CD14-positive monocyte (primary cell): ENCODE data around the gene OIT3. TPM values are rescaled to one million over a fixed set of nuclear protein-coding genes. Genes with fewer than 3 reads are reported as not detected.

Experiments
- DNase-seq, 3 donors: peaks; one replicate each; pipeline ENCODE4 v3.0.0-alpha.2; 2011 to 2022
- H2AFZ ChIP-seq: 2 replicates; pipeline ENCODE4 v1.6.0; 2012; ENCODE audit warnings: mild to moderate bottlenecking, low read depth, low read length, inconsistent platforms; ENCODE audit not compliant: insufficient read depth, poor library complexity, severe bottlenecking
- H3K27ac ChIP-seq, 2 donors: 1 replicate in 1 of 2; 2 replicates in 1 of 2; pipeline ENCODE4 v1.5.1; 2012 to 2013; ENCODE audit warnings: low read length in 2 of 2, control low read depth in 1 of 2, inconsistent platforms in 1 of 2, low read depth in 1 of 2, mild to moderate bottlenecking in 1 of 2
- H3K27me3 ChIP-seq, 2 donors: one replicate each; pipeline versions ENCODE4 v1.6.0 to v1.6.1; 2011 to 2013; ENCODE audit warnings: low read length in 2 of 2; ENCODE audit not compliant: control insufficient read depth in 2 of 2, insufficient read depth in 2 of 2
- H3K36me3 ChIP-seq, 2 donors: replicated peaks in 1 of 2; 1 replicate in 1 of 2; 2 replicates in 1 of 2; pipeline versions ENCODE4 v1.5.1 to v1.6.1; 2012 to 2013; ENCODE audit warnings: low read length in 2 of 2, control low read depth in 1 of 2, inconsistent platforms in 1 of 2, mild to moderate bottlenecking in 1 of 2; ENCODE audit not compliant: insufficient read depth in 2 of 2, control insufficient read depth in 1 of 2
- H3K4me1 ChIP-seq, 2 donors: 1 replicate in 1 of 2; 2 replicates in 1 of 2; pipeline versions ENCODE4 v1.5.1 to v1.6.1; 2012 to 2013; ENCODE audit warnings: low read length in 2 of 2, control low read depth in 1 of 2, inconsistent platforms in 1 of 2, mild to moderate bottlenecking in 1 of 2, moderate library complexity in 1 of 2; ENCODE audit not compliant: insufficient read depth in 2 of 2, control insufficient read depth in 1 of 2
- H3K4me2 ChIP-seq: replicated peaks from 2 replicates; pipeline ENCODE3; 2012; ENCODE audit warnings: low read length, moderate library complexity, mild to moderate bottlenecking; ENCODE audit not compliant: poor library complexity, severe bottlenecking; ENCODE audit errors: extremely low read depth
- H3K4me3 ChIP-seq, 3 experiments: fragments of 200-600 bp in 1 of 3; sonication (generic) in 1 of 3; replicated peaks in 1 of 3; 1 replicate in 2 of 3; 2 replicates in 1 of 3; pipeline ENCODE4 v1.5.1; 2011 to 2013; ENCODE audit warnings: low read length in 3 of 3, mild to moderate bottlenecking in 3 of 3, control low read depth in 2 of 3, low read depth in 2 of 3, inconsistent platforms in 1 of 3, moderate library complexity in 1 of 3
- H3K79me2 ChIP-seq: 2 replicates; pipeline ENCODE4 v1.6.0; 2012; ENCODE audit warnings: mild to moderate bottlenecking, control low read depth, inconsistent platforms, low read length, moderate library complexity; ENCODE audit not compliant: insufficient read depth
- H3K9ac ChIP-seq: 2 replicates; pipeline ENCODE4 v1.6.0; 2017; ENCODE audit warnings: low read length, mild to moderate bottlenecking; ENCODE audit not compliant: insufficient read depth, poor library complexity, severe bottlenecking
- H3K9me3 ChIP-seq, 2 donors: replicated peaks in 1 of 2; 1 replicate in 1 of 2; 2 replicates in 1 of 2; pipeline versions ENCODE4 v1.5.1 to v1.6.1; 2012 to 2013; ENCODE audit warnings: low read length in 2 of 2, control low read depth in 1 of 2; ENCODE audit not compliant: control insufficient read depth in 1 of 2, insufficient read depth in 1 of 2
- H4K20me1 ChIP-seq: 2 replicates; pipeline ENCODE4 v1.6.0; 2012; ENCODE audit warnings: mild to moderate bottlenecking, low read length, control low read depth, moderate library complexity; ENCODE audit not compliant: insufficient read depth
- H3K27ac Mint-ChIP-seq, 7 donors: one replicate each; pipeline ENCODE4 v1.8.0; 2020; ENCODE audit warnings: mild to moderate bottlenecking in 7 of 7, mixed read lengths in 7 of 7, moderate library complexity in 6 of 7, inconsistent platforms in 2 of 7
- H3K27me3 Mint-ChIP-seq, 3 donors: one replicate each; pipeline ENCODE4 v1.8.0; 2021 to 2022; ENCODE audit warnings: low read depth in 3 of 3, mild to moderate bottlenecking in 3 of 3, mixed read lengths in 3 of 3, moderate library complexity in 3 of 3, inconsistent platforms in 1 of 3
- H3K36me3 Mint-ChIP-seq, 2 donors: one replicate each; pipeline ENCODE4 v1.8.0; 2020; ENCODE audit warnings: mixed read lengths in 2 of 2, inconsistent platforms in 1 of 2, mild to moderate bottlenecking in 1 of 2
- H3K4me1 Mint-ChIP-seq: one replicate; pipeline ENCODE4 v1.8.0; 2020; ENCODE audit warnings: mild to moderate bottlenecking, mixed read lengths
- H3K4me3 Mint-ChIP-seq, 2 donors: one replicate each; pipeline ENCODE4 v1.8.0; 2020; ENCODE audit warnings: mild to moderate bottlenecking in 2 of 2, mixed read lengths in 2 of 2, moderate library complexity in 1 of 2
- H3K9me3 Mint-ChIP-seq, 7 donors: one replicate each; pipeline ENCODE4 v1.8.0; 2020 to 2022; ENCODE audit warnings: mixed read lengths in 7 of 7, mild to moderate bottlenecking in 6 of 7, moderate library complexity in 6 of 7, inconsistent platforms in 2 of 7
- CTCF ChIP-seq: fragments of 200-600 bp; IDR thresholded peaks from one replicate; pipeline ENCODE4 v1.8.0; 2022; ENCODE audit warnings: antibody characterized with exemption, mild to moderate bottlenecking
- WGBS: methylation state at CpG from one replicate; pipeline ENCODE4 v1.1.5; 2013; ENCODE audit warnings: missing lambda C conversion rate; ENCODE audit not compliant: insufficient coverage; 5-methylcytosine and 5-hydroxymethylcytosine counted together
- intact Hi-C, 2 donors: fragments of 100-400 bp; cut with micrococcal nuclease; formaldehyde crosslinking; loops; one replicate each; pipeline versions ENCODE4 v1.15.0 to v1.15.1; 2023
- polyA plus RNA-seq, 3 donors: library from polyadenylated mRNA; depleted of rRNA in 1 of 3; unstranded in 2 of 3; stranded (reverse) in 1 of 3; fragments of 300-500 nt in 2 of 3; fragments of >200 nt in 1 of 3; fragmentation: Illumina TruSeq in 2 of 3; gene quantifications; 1 replicate in 2 of 3; 2 replicates in 1 of 3; pipeline ENCODE4 v1.2.3, GENCODE V29; 2012 to 2021

OIT3 gene
- polyA plus RNA-seq, 3 donors = 0.08 TPM; not detected in 2

GRCh38 chr10:72981028-72981881 is 87.7 kb downstream of the OIT3 start:
- Mint-ChIP-seq H3K4me3 (no peak overlapping the region), H3K36me3 (no peaks in the 10 kb centered on the region), H3K27me3 (peaks cover 2 to 8% (median 6%) of the 10 kb centered on the region in 3 donors), H3K4me1 (no peaks in the 10 kb centered on the region), H3K27ac (no peak overlapping the region), H3K9me3 (peaks cover 34 to 68% (median 56%) of the 10 kb centered on the region in 7 donors)
- no peak overlapping the region for H2AFZ ChIP-seq
- DNase-seq = no peak
- H3K27me3 ChIP-seq = no peaks in the 10 kb centered on the region
- H3K4me1 ChIP-seq = no peaks in the 10 kb centered on the region
- no peaks in the 10 kb centered on the region for H3K36me3 ChIP-seq
- no peak overlapping the region for H3K9ac ChIP-seq
- no peak for TF ChIP-seq CTCF
- no peak overlapping the region for H3K27ac ChIP-seq
- H4K20me1 ChIP-seq = no peaks in the 10 kb centered on the region
- H3K4me2 ChIP-seq = no peak overlapping the region
- H3K79me2 ChIP-seq = no peaks in the 10 kb centered on the region
- WGBS = 86% methylated on average over 4 of the region's 4 CpGs
- intact Hi-C loops = no loop called here
- H3K4me3 ChIP-seq = no peak overlapping the region
- H3K9me3 ChIP-seq = peaks cover 30 to 44% of the 10 kb centered on the region in 2 donors

GRCh38 chr10:72981882-72982529 is 88.5 kb downstream of the OIT3 start:
- Histone ChIP-seq H3K79me2 (no peaks in the 10 kb centered on the region), H3K9me3 (peaks cover 24 to 36% of the 10 kb centered on the region in 2 donors), H2AFZ (no peak overlapping the region), H3K4me3 (no peak overlapping the region), H3K9ac (no peak overlapping the region), H4K20me1 (no peaks in the 10 kb centered on the region), H3K4me2 (no peak overlapping the region), H3K27ac (no peak overlapping the region), H3K27me3 (no peaks in the 10 kb centered on the region), H3K4me1 (no peaks in the 10 kb centered on the region), H3K36me3 (no peaks in the 10 kb centered on the region)
- Mint-ChIP-seq H3K36me3 (no peaks in the 10 kb centered on the region), H3K4me1 (no peaks in the 10 kb centered on the region), H3K27me3 (peaks cover 2 to 7% (median 6%) of the 10 kb centered on the region in 3 donors), H3K9me3 (peaks cover 30 to 60% (median 49%) of the 10 kb centered on the region in 7 donors), H3K4me3 (no peak overlapping the region), H3K27ac (no peak overlapping the region)
- TF ChIP-seq CTCF = no peak
- no peak for DNase-seq
- WGBS = no CpG with 5 or more reads among the region's 2 CpGs
- intact Hi-C loops = no loop called here

Other genes with a start within 250 kb of the OIT3 start
- gene MCU, start 201.6 kb upstream of the OIT3 start, polyA plus RNA-seq = 10 to 100 TPM; 11.7 to 23.1 (median 16.5) TPM
- not detected for gene PLA2G12B, start 61.1 kb downstream of the OIT3 start, polyA plus RNA-seq
- gene P4HA1, start 203.1 kb downstream of the OIT3 start, polyA plus RNA-seq = 10 to 100 TPM; 20.1 to 44.3 (median 43.9) TPM
- 1 to 10 TPM in 2 of 3 donors, under 1 TPM in 1; 0.69 to 4.5 (median 1.0) TPM for gene NUDT13, start 216.7 kb downstream of the OIT3 start, polyA plus RNA-seq